HCT116 (cell line): ENCODE data around the gene RBM39. TPM values are rescaled to one million over a fixed set of nuclear protein-coding genes. Genes with fewer than 3 reads are reported as not detected.

Experiments
- ATAC-seq: fragments of 200-7000 bp; cut with Tn5 transposase; 2 replicates; pipeline ENCODE4 v1.9.1; 2020; ENCODE audit warnings: mild to moderate bottlenecking, moderate library complexity
- BruUV-seq: library from RNA; stranded (reverse); fragments of 400-500 nt; replicated peaks from 2 replicates; lab custom pipeline; 2021; lab: Mats Ljungman, UMichigan
- CTCF ChIA-PET: fragments of 300-600 bp; sonication (Branson Sonifier 250); formaldehyde crosslinking; loops from one replicate; lab custom pipeline; 2021; ENCODE audit warnings: antibody characterized with exemption; lab: Charles Lee
- POLR2A ChIA-PET: fragments of 300-600, 350-600 bp; sonication (Branson Sonifier 250); formaldehyde crosslinking; loops from one replicate; lab custom pipeline; 2021; ENCODE audit warnings: antibody characterized with exemption; lab: Charles Lee
- RAD21 ChIA-PET, 2 experiments: fragments of 300-600 bp; sonication (Branson Sonifier 250); formaldehyde crosslinking; loops; one replicate each; lab custom pipeline; 2023; ENCODE audit warnings: low total read pairs in 2 of 2; ENCODE audit not compliant: uncharacterized antibody in 2 of 2, unreplicated experiment in 2 of 2, low non-redundant PET in 1 of 2; lab: Charles Lee
- DNase-seq: peaks from one replicate; pipeline ENCODE4 v3.0.0-alpha.2; 2010; ENCODE audit warnings: low read depth, low spot score
- H2AFZ ChIP-seq: fragments of 200-600 bp; shearing (Covaris generic), sonication (generic); 2 replicates; pipeline ENCODE4 v1.6.1; 2017; ENCODE audit warnings: low read depth, mixed run types, mixed read lengths, antibody characterized with exemption, low read length; ENCODE audit not compliant: poor library complexity, severe bottlenecking
- H3K27ac ChIP-seq: 2 replicates; pipeline ENCODE4 v1.5.1; 2012; ENCODE audit warnings: low read depth, low read length
- H3K27me3 ChIP-seq: fragments of 200-600 bp; sonication (generic); 2 replicates; pipeline ENCODE4 v1.6.1; 2016; ENCODE audit warnings: mixed run types, low read length, mixed read lengths; ENCODE audit not compliant: insufficient read depth
- H3K36me3 ChIP-seq, 2 experiments: fragments of 200-500 bp in 1 of 2; fragments of 200-600 bp in 1 of 2; sonication (Bioruptor generic) in 1 of 2; sonication (generic) in 1 of 2; 2 replicates each; pipeline versions ENCODE4 v1.5.1 to v1.6.1; 2014 to 2016; ENCODE audit warnings: low read length in 2 of 2, inconsistent platforms in 1 of 2, mixed read lengths in 1 of 2, mixed run types in 1 of 2; ENCODE audit not compliant: insufficient read depth in 2 of 2, control insufficient read depth in 1 of 2
- H3K4me1 ChIP-seq, 2 experiments: fragments of 200-600 bp in 1 of 2; sonication (generic) in 1 of 2; 2 replicates each; pipeline versions ENCODE4 v1.5.1 to v1.6.1; 2012 to 2017; ENCODE audit warnings: low read length in 2 of 2, inconsistent platforms in 1 of 2, mild to moderate bottlenecking in 1 of 2, mixed read lengths in 1 of 2, mixed run types in 1 of 2, moderate library complexity in 1 of 2; ENCODE audit not compliant: insufficient read depth in 2 of 2, control insufficient read depth in 1 of 2
- H3K4me2 ChIP-seq: fragments of 200-600 bp; sonication (generic); 2 replicates; pipeline ENCODE4 v1.6.1; 2017; ENCODE audit warnings: mixed run types, low read length, mixed read lengths
- H3K4me3 ChIP-seq, 2 experiments: fragments of 200-600 bp in 1 of 2; sonication (generic) in 1 of 2; replicated peaks in 1 of 2; 2 replicates each; pipeline ENCODE4 v1.5.1; 2011 to 2016; ENCODE audit warnings: low read length in 2 of 2, control low read depth in 1 of 2, low read depth in 1 of 2, mild to moderate bottlenecking in 1 of 2, mixed read lengths in 1 of 2, mixed run types in 1 of 2
- H3K79me2 ChIP-seq: fragments of 200-600 bp; sonication (generic); 2 replicates; pipeline ENCODE4 v1.6.1; 2017; ENCODE audit warnings: mild to moderate bottlenecking, mixed run types, low read length, moderate library complexity, mixed read lengths; ENCODE audit not compliant: insufficient read depth
- H3K9ac ChIP-seq: fragments of 200-600 bp; sonication (generic); 2 replicates; pipeline ENCODE4 v1.6.1; 2016; ENCODE audit warnings: low read length, mixed read lengths
- H3K9me2 ChIP-seq: fragments of 200-600 bp; sonication (generic), shearing (Covaris generic); 2 replicates; pipeline ENCODE4 v1.6.1; 2017; ENCODE audit warnings: mixed run types, mild to moderate bottlenecking, moderate library complexity; ENCODE audit not compliant: insufficient read depth
- H3K9me3 ChIP-seq, 2 experiments: fragments of 200-500 bp in 1 of 2; fragments of 200-600 bp in 1 of 2; sonication (Bioruptor generic) in 1 of 2; sonication (generic) in 1 of 2; 2 replicates each; pipeline ENCODE4 v1.6.1; 2014 to 2017; ENCODE audit warnings: low read length in 2 of 2, mixed read lengths in 2 of 2, inconsistent platforms in 1 of 2, low read depth in 1 of 2, mild to moderate bottlenecking in 1 of 2, mixed run types in 1 of 2, moderate library complexity in 1 of 2; ENCODE audit not compliant: control insufficient read depth in 1 of 2, insufficient read depth in 1 of 2
- H4K20me1 ChIP-seq: fragments of 200-600 bp; sonication (generic), shearing (Covaris generic); 2 replicates; pipeline ENCODE4 v1.6.1; 2017; ENCODE audit warnings: mixed run types, mild to moderate bottlenecking, moderate library complexity; ENCODE audit not compliant: insufficient read depth
- JUND ChIP-seq: IDR thresholded peaks from 2 replicates; pipeline ENCODE4 v1.6.1; 2012
- MAX ChIP-seq: IDR thresholded peaks from 2 replicates; pipeline ENCODE4 v1.6.1; 2012
- intact Hi-C: fragments of 100-400 bp; cut with micrococcal nuclease; formaldehyde crosslinking; loops from 2 replicates; pipeline ENCODE4 v1.10.0; 2022
- total RNA-seq: library from RNA; stranded (reverse); gene quantifications from one replicate; pipeline ENCODE4 v1.2.1, GENCODE V29; 2021; ENCODE audit not compliant: unreplicated experiment

Gene RBM39
- total RNA-seq, 1 experiment from 2014 or later = 234 TPM

GRCh38 chr20:35731862-35732643, 10.0 kb downstream of the RBM39 start:
- no peaks in the 10 kb centered on the region for H3K4me1 ChIP-seq
- intact Hi-C loops = no loop called here

GRCh38 chr20:35731469-35731788, 10.6 kb downstream of the RBM39 start:
- intact Hi-C loops = no loop called here
- Histone ChIP-seq H3K36me3 (peaks cover 93 to 94% of the 10 kb centered on the region in 2 experiments), H3K9me2 (no peaks in the 10 kb centered on the region), H4K20me1 (peaks cover 71% of the 10 kb centered on the region), H3K9me3 (no peaks in the 10 kb centered on the region), H3K4me3 (no peak overlapping the region), H3K4me1 (no peaks in the 10 kb centered on the region), H3K79me2 (peaks cover 100% of the 10 kb centered on the region), H3K27ac (no peak overlapping the region), H3K27me3 (no peaks in the 10 kb centered on the region), H2AFZ (no peak overlapping the region), H3K9ac (no peak overlapping the region), H3K4me2 (no peak overlapping the region)
- ChIA-PET RAD21 (no interaction called here), CTCF (no interaction called here), POLR2A (interaction anchor here (1.8 kb wide), 1 partner anchor 11 kb away, joined by 13 read pairs; the partner anchor contains the start of gene RBM39)
- DNase-seq (no peak), ATAC-seq (no peak)
- no TSS peak for BruUV-seq
- no peak for TF ChIP-seq MAX

More at GRCh38 chr20:35731862-35732643, 10.0 kb downstream of the RBM39 start:
- no peaks in the 10 kb centered on the region for H3K27me3 ChIP-seq
- ChIA-PET POLR2A (interaction anchor here (1.8 kb wide), 1 partner anchor 10 kb away, joined by 13 read pairs; the partner anchor contains the start of gene RBM39), CTCF (no interaction called here), RAD21 (no interaction called here)
- H2AFZ ChIP-seq = no peak overlapping the region
- DNase-seq = no peak
- TF ChIP-seq JUND = no peak
- peaks cover 71% of the 10 kb centered on the region for H4K20me1 ChIP-seq
- ATAC-seq = no peak
- peaks cover 100% of the 10 kb centered on the region for H3K79me2 ChIP-seq
- no peaks in the 10 kb centered on the region for H3K9me3 ChIP-seq
- H3K36me3 ChIP-seq = peaks cover 88 to 91% of the 10 kb centered on the region in 2 experiments
- H3K27ac ChIP-seq = no peak overlapping the region
- BruUV-seq = no TSS peak
- no peak overlapping the region for H3K9ac ChIP-seq
- H3K4me2 ChIP-seq = no peak overlapping the region
- H3K4me3 ChIP-seq = no peak overlapping the region
- no peaks in the 10 kb centered on the region for H3K9me2 ChIP-seq
